HEK293 (cell line): ENCODE results near the gene IMPACT.

Source experiments
- CTCF ChIA-PET: fragments of 350-600 bp; formaldehyde crosslinking; extraction: SDS; loops from one replicate; lab custom pipeline; 2021; ENCODE audit warnings: antibody characterized with exemption; lab: Yijun Ruan, JAX
- POLR2A ChIA-PET: fragments of 300-600 bp; formaldehyde crosslinking; extraction: SDS; loops from one replicate; lab custom pipeline; 2020; ENCODE audit warnings: antibody characterized with exemption, inconsistent platforms; lab: Yijun Ruan, JAX
- H3K27ac ChIP-seq: fragments of 200-500 bp; sonication (Bioruptor generic); 2 replicates; pipeline ENCODE4 v1.5.1; 2014; ENCODE audit warnings: low read depth, low read length, control low read depth, inconsistent platforms; ENCODE audit errors: extremely low read depth
- H3K36me3 ChIP-seq, 2 experiments: fragments of 200-500 bp in 1 of 2; sonication (Bioruptor generic) in 1 of 2; 1 replicate in 1 of 2; 2 replicates in 1 of 2; pipeline ENCODE4 v1.5.1; 2014 to 2017; ENCODE audit warnings: inconsistent platforms in 2 of 2, low read length in 2 of 2; ENCODE audit not compliant: control insufficient read depth in 2 of 2, insufficient read depth in 1 of 2
- H3K4me1 ChIP-seq: fragments of 200-500 bp; sonication (Bioruptor generic); 2 replicates; pipeline ENCODE4 v1.5.1; 2014; ENCODE audit warnings: mild to moderate bottlenecking, low read length, inconsistent platforms; ENCODE audit not compliant: control insufficient read depth, insufficient read depth
- H3K4me3 ChIP-seq: 2 replicates; pipeline ENCODE4 v1.5.1; 2011; ENCODE audit warnings: low read depth, mild to moderate bottlenecking, control low read depth, low read length, moderate library complexity
- H3K9me3 ChIP-seq: fragments of 200-500 bp; sonication (Bioruptor generic); 2 replicates; pipeline ENCODE4 v1.5.1; 2014; ENCODE audit warnings: low read depth, low read length, inconsistent platforms; ENCODE audit not compliant: control insufficient read depth, insufficient read depth
- EGR2 ChIP-seq: fragments of 450-650 bp; formaldehyde crosslinking; IDR thresholded peaks from 2 replicates; pipeline ENCODE4 v1.5.1; 2016; ENCODE audit warnings: low read depth, missing biosample characterization, missing genetic modification characterization
- GLI4 ChIP-seq: fragments of 450-650 bp; formaldehyde crosslinking; IDR thresholded peaks from 2 replicates; pipeline ENCODE4 v1.5.1; 2016; ENCODE audit warnings: missing biosample characterization, missing genetic modification characterization
- GLIS1 ChIP-seq: fragments of 450-650 bp; formaldehyde crosslinking; IDR thresholded peaks from 2 replicates; pipeline ENCODE4 v1.5.1; 2016; ENCODE audit warnings: missing biosample characterization, missing genetic modification characterization
- IKZF3 ChIP-seq: fragments of 450-650 bp; IDR thresholded peaks from 2 replicates; pipeline ENCODE4 v1.5.0; 2018; ENCODE audit warnings: missing biosample characterization, mild to moderate bottlenecking, missing genetic modification characterization, moderate library complexity
- MYNN ChIP-seq: fragments of 450-650 bp; formaldehyde crosslinking; IDR thresholded peaks from 2 replicates; pipeline ENCODE4 v1.5.1; 2016; ENCODE audit warnings: missing biosample characterization, missing genetic modification characterization, borderline replicate concordance
- OVOL3 ChIP-seq: fragments of 450-650 bp; formaldehyde crosslinking; IDR thresholded peaks from 2 replicates; pipeline ENCODE4 v1.5.1; 2016; ENCODE audit warnings: missing biosample characterization, missing genetic modification characterization
- PRDM2 ChIP-seq: fragments of 450-650 bp; formaldehyde crosslinking; IDR thresholded peaks from 2 replicates; pipeline ENCODE4 v1.5.1; 2016; ENCODE audit warnings: missing biosample characterization, missing genetic modification characterization, borderline replicate concordance
- PRDM4 ChIP-seq: fragments of 450-650 bp; formaldehyde crosslinking; IDR thresholded peaks from 2 replicates; pipeline ENCODE4 v1.5.1; 2017; ENCODE audit warnings: missing biosample characterization, missing genetic modification characterization
- SCRT2 ChIP-seq: fragments of 450-650 bp; formaldehyde crosslinking; IDR thresholded peaks from 2 replicates; pipeline ENCODE4 v1.5.1; 2016; ENCODE audit warnings: missing biosample characterization, missing genetic modification characterization
- TRIM28 ChIP-seq: IDR thresholded peaks from 2 replicates; pipeline ENCODE4 v1.6.1; 2011; ENCODE audit warnings: low read length, control low read depth, borderline replicate concordance
- ZBTB20 ChIP-seq: fragments of 450-650 bp; formaldehyde crosslinking; IDR thresholded peaks from 2 replicates; pipeline ENCODE4 v1.5.1; 2016; ENCODE audit warnings: missing biosample characterization, missing genetic modification characterization
- ZNF239 ChIP-seq: fragments of 450-650 bp; formaldehyde crosslinking; IDR thresholded peaks from 2 replicates; pipeline ENCODE4 v1.5.1; 2016; ENCODE audit warnings: missing biosample characterization, missing genetic modification characterization
- ZNF26 ChIP-seq: fragments of 450-650 bp; formaldehyde crosslinking; IDR thresholded peaks from 2 replicates; pipeline ENCODE4 v1.5.1; 2016; ENCODE audit warnings: missing biosample characterization, missing genetic modification characterization
- ZNF292 ChIP-seq: fragments of 450-650 bp; formaldehyde crosslinking; IDR thresholded peaks from 2 replicates; pipeline ENCODE4 v1.5.1; 2016; ENCODE audit warnings: low read depth, missing biosample characterization, missing genetic modification characterization, borderline replicate concordance
- ZNF514 ChIP-seq: fragments of 450-650 bp; formaldehyde crosslinking; IDR thresholded peaks from 2 replicates; pipeline ENCODE4 v1.5.1; 2016; ENCODE audit warnings: missing biosample characterization, missing genetic modification characterization
- ZNF530 ChIP-seq: fragments of 450-650 bp; formaldehyde crosslinking; IDR thresholded peaks from 2 replicates; pipeline ENCODE4 v1.5.1; 2016; ENCODE audit warnings: low read depth, missing biosample characterization, missing genetic modification characterization
- ZNF544 ChIP-seq: fragments of 450-650 bp; formaldehyde crosslinking; IDR thresholded peaks from 2 replicates; pipeline ENCODE4 v1.5.0; 2017; ENCODE audit warnings: missing biosample characterization, missing genetic modification characterization
- ZNF596 ChIP-seq: fragments of 450-650 bp; IDR thresholded peaks from 2 replicates; pipeline ENCODE4 v1.5.0; 2018; ENCODE audit warnings: missing biosample characterization, mild to moderate bottlenecking, missing genetic modification characterization, moderate library complexity
- ZNF600 ChIP-seq: fragments of 450-650 bp; formaldehyde crosslinking; IDR thresholded peaks from 2 replicates; pipeline ENCODE4 v1.5.1; 2016; ENCODE audit warnings: missing biosample characterization, missing genetic modification characterization
- ZNF626 ChIP-seq: fragments of 450-650 bp; sonication (Bioruptor Pico); formaldehyde crosslinking; IDR thresholded peaks from 2 replicates; pipeline ENCODE4 v1.5.1; 2018; ENCODE audit warnings: missing biosample characterization, missing genetic modification characterization, inconsistent platforms
- ZNF701 ChIP-seq: fragments of 450-650 bp; formaldehyde crosslinking; IDR thresholded peaks from 2 replicates; pipeline ENCODE4 v1.5.1; 2016; ENCODE audit warnings: missing biosample characterization, missing genetic modification characterization
- ZNF707 ChIP-seq: fragments of 450-650 bp; formaldehyde crosslinking; IDR thresholded peaks from 2 replicates; pipeline ENCODE4 v1.5.1; 2016; ENCODE audit warnings: missing biosample characterization, missing genetic modification characterization
- ZNF768 ChIP-seq: fragments of 450-650 bp; formaldehyde crosslinking; IDR thresholded peaks from 2 replicates; pipeline ENCODE4 v1.5.1; 2018; ENCODE audit warnings: missing biosample characterization, mild to moderate bottlenecking, missing genetic modification characterization
- TF ChIP-seq, protein P1 (sequence below): fragments of 450-650 bp; formaldehyde crosslinking; IDR thresholded peaks from 2 replicates; pipeline ENCODE4 v1.5.1; 2017; ENCODE audit warnings: missing biosample characterization, missing genetic modification characterization
- TF ChIP-seq, protein P2 (sequence below): fragments of 450-650 bp; IDR thresholded peaks from 2 replicates; pipeline ENCODE4 v1.5.1; 2018; ENCODE audit warnings: missing biosample characterization, mild to moderate bottlenecking, missing genetic modification characterization

Gene IMPACT

GRCh38 chr18:24398540-24398939 lies 27.9 kb upstream of the IMPACT start (continued):
- TF ChIP-seq GLIS1 (tag by site-specific recombination) = 0 out of 2 replicates have a peak, but pooled peaks have one; percentile 6
- TF ChIP-seq EGR2 = no peak
- no peak for TF ChIP-seq ZNF530 (tag by site-specific recombination)
- no peak for TF ChIP-seq ZNF239 (tag by site-specific recombination)
- TF ChIP-seq ZNF701 (tag by site-specific recombination) = no peak

DNA sequence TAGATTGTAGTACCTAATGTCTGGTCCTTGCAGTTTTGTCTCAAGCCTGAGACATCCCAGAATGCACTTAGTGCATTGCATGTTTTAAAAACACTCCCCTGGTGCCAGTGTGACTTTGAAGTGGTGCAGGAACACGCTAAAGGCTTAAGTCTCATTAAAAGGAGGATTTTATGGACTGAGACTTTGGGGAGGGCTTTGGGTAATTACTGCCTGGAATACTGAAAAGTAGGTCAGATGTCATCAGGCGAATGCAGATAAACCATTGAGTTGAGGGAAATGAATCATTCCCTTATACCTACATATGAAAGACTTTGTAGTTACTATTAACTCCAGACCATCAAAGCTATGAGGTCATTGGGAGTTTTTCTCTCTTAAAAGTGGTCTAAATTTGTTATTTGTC lies 25.9 kb upstream of the IMPACT start:
- peaks cover 8% of the 10 kb centered on the region for H3K4me1 ChIP-seq
- ChIA-PET POLR2A (no interaction called here), CTCF (interaction anchor here (0.6 to 2.4 kb wide), 4 partner anchors 28 to 1573 kb away, joined by 3 to 8 read pairs (median 4); no protein-coding TSS in a partner anchor)
- H3K4me3 ChIP-seq = no peak overlapping the region
- no peaks in the 10 kb centered on the region for H3K9me3 ChIP-seq
- H3K36me3 ChIP-seq = no peaks in the 10 kb centered on the region
- no peak overlapping the region for H3K27ac ChIP-seq
- TF ChIP-seq ZNF514 (tag by site-specific recombination) (no peak), ZNF707 (tag by site-specific recombination) (no peak), OVOL3 (tag by site-specific recombination) (no peak), ZNF626 (tag by site-specific recombination) (no peak), ZNF768 (no peak), ZBTB20 (tag by site-specific recombination) (no peak), ZNF600 (tag by site-specific recombination) (no peak), ZNF544 (tag by site-specific recombination) (no peak), PRDM4 (tag by site-specific recombination) (no peak), TRIM28 (peak; percentile 84; the same call in 1 of the 2 replicates), MYNN (tag by site-specific recombination) (no peak), ZNF596 (tag by site-specific recombination) (no peak), GLI4 (tag by site-specific recombination) (no peak), PRDM2 (tag by site-specific recombination) (no peak), IKZF3 (tag by site-specific recombination) (no peak), SCRT2 (tag by site-specific recombination) (no peak), ZNF26 (tag by site-specific recombination) (no peak), ZNF292 (tag by site-specific recombination) (no peak)
- TF ChIP-seq, protein P1, sequence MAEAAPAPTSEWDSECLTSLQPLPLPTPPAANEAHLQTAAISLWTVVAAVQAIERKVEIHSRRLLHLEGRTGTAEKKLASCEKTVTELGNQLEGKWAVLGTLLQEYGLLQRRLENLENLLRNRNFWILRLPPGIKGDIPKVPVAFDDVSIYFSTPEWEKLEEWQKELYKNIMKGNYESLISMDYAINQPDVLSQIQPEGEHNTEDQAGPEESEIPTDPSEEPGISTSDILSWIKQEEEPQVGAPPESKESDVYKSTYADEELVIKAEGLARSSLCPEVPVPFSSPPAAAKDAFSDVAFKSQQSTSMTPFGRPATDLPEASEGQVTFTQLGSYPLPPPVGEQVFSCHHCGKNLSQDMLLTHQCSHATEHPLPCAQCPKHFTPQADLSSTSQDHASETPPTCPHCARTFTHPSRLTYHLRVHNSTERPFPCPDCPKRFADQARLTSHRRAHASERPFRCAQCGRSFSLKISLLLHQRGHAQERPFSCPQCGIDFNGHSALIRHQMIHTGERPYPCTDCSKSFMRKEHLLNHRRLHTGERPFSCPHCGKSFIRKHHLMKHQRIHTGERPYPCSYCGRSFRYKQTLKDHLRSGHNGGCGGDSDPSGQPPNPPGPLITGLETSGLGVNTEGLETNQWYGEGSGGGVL (tag by site-specific recombination) = peak; percentile 60; the same call in 1 of the 2 replicates
- TF ChIP-seq, protein P2, sequence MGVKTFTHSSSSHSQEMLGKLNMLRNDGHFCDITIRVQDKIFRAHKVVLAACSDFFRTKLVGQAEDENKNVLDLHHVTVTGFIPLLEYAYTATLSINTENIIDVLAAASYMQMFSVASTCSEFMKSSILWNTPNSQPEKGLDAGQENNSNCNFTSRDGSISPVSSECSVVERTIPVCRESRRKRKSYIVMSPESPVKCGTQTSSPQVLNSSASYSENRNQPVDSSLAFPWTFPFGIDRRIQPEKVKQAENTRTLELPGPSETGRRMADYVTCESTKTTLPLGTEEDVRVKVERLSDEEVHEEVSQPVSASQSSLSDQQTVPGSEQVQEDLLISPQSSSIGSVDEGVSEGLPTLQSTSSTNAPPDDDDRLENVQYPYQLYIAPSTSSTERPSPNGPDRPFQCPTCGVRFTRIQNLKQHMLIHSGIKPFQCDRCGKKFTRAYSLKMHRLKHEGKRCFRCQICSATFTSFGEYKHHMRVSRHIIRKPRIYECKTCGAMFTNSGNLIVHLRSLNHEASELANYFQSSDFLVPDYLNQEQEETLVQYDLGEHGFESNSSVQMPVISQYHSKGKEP = peak; percentile 77
